ENCODE measurements around the gene CASP2.
A peak's percentile ranks its signal among the peaks of the same experiment; 100 is the strongest.

The CASP2 gene

GRCh38 chr7:143265017-143265693 is 23.0 kb upstream of the CASP2 start:
- TF ChIP-seq, protein P1, sequence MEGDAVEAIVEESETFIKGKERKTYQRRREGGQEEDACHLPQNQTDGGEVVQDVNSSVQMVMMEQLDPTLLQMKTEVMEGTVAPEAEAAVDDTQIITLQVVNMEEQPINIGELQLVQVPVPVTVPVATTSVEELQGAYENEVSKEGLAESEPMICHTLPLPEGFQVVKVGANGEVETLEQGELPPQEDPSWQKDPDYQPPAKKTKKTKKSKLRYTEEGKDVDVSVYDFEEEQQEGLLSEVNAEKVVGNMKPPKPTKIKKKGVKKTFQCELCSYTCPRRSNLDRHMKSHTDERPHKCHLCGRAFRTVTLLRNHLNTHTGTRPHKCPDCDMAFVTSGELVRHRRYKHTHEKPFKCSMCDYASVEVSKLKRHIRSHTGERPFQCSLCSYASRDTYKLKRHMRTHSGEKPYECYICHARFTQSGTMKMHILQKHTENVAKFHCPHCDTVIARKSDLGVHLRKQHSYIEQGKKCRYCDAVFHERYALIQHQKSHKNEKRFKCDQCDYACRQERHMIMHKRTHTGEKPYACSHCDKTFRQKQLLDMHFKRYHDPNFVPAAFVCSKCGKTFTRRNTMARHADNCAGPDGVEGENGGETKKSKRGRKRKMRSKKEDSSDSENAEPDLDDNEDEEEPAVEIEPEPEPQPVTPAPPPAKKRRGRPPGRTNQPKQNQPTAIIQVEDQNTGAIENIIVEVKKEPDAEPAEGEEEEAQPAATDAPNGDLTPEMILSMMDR (conservative IDR thresholded peaks at IDR 0.05), result no peak

GRCh38 chr7:143269251-143269650 is 18.9 kb upstream of the CASP2 start:
- TF ChIP-seq, protein P1 (conservative IDR thresholded peaks at IDR 0.05), result no peak
- no peak overlapping the region for H3K27ac ChIP-seq

More at GRCh38 chr7:143265017-143265693, 23.0 kb upstream of the CASP2 start:
- H3K27ac ChIP-seq, result no peak overlapping the region

DNA sequence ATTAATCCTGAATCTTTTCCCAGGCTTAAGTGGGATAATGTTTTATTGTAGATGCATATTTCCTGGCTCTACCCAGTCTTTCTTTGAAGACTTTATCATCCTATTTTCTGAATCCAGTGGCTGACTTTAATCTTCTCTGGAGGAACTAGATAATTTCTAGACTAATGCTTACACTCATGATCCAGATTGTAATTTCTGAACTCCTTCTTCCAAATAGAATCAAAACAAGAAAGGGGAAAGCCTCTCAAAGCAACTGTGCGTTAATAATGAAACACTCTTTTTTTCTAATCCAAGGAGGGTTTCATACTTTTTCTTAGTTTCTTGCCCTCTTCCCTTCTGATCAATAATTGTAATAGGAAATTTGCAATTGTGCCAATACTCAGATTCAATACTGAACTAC is 16.9 kb upstream of the CASP2 start:
- no peak overlapping the region for H3K27ac ChIP-seq
- TF ChIP-seq, protein P1 (conservative IDR thresholded peaks at IDR 0.05), result no peak

DNA sequence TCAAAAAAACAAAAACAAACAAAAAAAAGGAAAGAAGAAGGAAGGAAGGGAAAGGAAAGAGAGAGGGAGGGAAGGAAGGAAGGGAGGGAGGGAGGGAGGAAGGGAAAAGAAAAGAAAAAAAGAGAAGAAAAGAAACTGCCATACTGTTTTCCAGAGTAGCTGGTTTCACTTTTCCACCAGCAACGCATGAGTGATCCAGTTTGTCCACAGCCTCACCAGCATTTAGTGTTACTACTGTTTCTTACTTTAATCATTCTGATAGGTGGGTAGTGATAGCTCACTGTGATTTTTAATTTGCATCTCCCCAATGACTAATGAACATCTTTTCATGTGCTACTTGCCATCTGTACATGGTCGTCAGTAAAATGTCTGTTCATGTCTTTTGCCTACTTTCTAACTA is 15.3 kb upstream of the CASP2 start:
- TF ChIP-seq, protein P1 (conservative IDR thresholded peaks at IDR 0.05), result no peak

DNA sequence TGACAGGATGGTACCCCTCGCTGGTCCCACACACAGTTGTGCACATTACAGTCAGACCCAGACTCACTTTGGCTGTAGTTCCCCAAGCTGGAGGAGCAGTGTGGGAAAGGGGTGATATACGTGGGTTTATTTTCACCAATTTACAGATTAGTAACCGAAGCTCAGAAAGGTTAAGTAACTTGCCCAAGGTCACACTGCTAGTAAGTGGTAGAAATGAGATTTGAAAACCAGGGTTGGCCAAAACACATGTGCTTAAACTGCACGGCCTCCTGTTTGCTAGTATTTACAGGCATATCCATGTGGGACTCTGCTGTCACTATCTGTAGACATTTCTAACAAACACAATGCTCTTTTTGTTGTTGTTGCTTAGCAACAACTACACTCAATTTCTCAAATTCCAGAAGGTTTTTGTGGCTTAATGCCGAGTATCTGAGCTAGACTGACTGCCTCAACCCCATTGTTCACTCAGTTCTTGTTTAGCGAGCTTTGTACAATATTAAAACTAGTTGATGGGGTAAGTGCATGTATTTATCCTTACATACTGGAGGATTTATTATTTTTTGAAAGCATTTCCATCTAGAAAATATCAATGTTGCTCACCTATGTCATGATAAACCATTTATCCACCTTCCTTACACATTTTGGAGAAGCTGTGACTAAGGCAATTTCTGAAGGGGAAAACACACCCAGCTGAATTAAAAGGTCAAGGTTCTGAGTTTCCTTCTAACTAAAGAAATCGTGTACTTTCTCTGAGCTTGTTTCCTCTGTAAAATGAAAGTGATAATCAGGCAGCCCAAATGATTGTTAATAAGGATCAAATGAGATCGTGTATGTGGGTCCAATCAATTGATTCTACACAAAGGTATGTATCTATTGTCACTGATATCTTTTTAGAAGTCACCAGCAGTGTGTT is 8.7 kb upstream of the CASP2 start:
- peak overlapping the region; percentile 25 for H3K27ac ChIP-seq
- TF ChIP-seq, protein P1 (conservative IDR thresholded peaks at IDR 0.05), result no peak

More for the DNA sequence above, 15.3 kb upstream of the CASP2 start:
- no peak overlapping the region for H3K27ac ChIP-seq

DNA sequence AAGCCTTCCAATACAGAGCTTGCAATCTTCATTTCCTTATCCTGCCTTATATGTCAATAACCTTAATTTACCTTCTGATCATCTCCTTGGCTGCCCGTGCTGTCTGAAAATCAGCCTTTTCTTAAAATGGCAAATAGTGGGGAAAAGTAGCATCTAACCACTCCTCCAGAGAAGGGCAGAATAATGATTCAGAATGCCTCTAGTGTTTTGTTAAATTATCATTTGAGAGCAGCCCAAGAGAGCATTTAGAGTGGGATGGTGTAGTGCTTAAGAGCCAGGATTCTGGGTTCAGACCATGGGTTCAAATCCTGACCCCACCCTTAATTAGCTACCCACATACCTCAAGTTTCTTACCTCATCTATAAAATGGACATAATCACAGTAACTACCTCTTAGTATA is 8.0 kb upstream of the CASP2 start:
- TF ChIP-seq, protein P1 (conservative IDR thresholded peaks at IDR 0.05), result no peak

GRCh38 chr7:143280566-143280965 is 7.6 kb upstream of the CASP2 start:
- H3K27ac ChIP-seq, result no peak overlapping the region
- TF ChIP-seq, protein P1 (conservative IDR thresholded peaks at IDR 0.05), result no peak

More for the DNA sequence above, 8.0 kb upstream of the CASP2 start:
- H3K27ac ChIP-seq, result peak overlapping the region; percentile 25; the same call in 1 of the 2 replicates
